ENCODE measurements around the gene GNAQ.

Gene GNAQ

DNA sequence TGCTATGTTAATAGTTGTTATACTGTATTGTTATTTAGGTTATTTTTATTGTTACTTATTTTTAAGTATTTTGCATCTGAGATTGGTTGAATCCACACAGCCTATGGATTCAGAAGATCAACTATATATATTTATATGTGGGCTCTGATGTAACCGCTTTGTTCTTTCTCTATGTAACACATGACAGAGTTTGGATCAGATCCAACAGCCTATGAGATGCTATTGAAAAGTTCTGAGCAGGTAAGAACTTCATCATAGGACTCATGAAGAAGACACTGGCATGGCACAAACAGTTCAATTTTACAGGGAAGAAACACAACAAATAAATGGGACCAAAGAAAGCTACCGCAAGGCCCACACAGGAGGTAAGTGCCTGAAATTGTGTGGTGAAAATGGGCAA, 93.4 kb downstream of the GNAQ start:
- Histone ChIP-seq H2BK15ac (ENCODE audit: low read depth, poor library complexity, severe bottlenecking) (no peak overlapping the region), H2BK120ac (ENCODE audit: low read depth, low read length) (no peak overlapping the region), H2AK5ac (ENCODE audit: low read length, severe bottlenecking) (no peak overlapping the region), H3K4ac (ENCODE audit: low read depth in 1 of 2, low read length in 2 of 2) (no peak overlapping the region), H3K4me1 (ENCODE audit: control insufficient read depth, insufficient read depth, low read depth, low read length) (no peaks in the 10 kb centered on the region), H3K23ac (ENCODE audit: low read length in 2 of 2) (no peak overlapping the region), H3K9ac (ENCODE audit: low read length) (no peak overlapping the region), H2BK12ac (ENCODE audit: low read length in 2 of 2) (no peak overlapping the region), H2BK5ac (ENCODE audit: low read depth, low read length, poor library complexity, severe bottlenecking) (no peak overlapping the region), H3K18ac (ENCODE audit: low read depth in 1 of 2, low read length in 2 of 2) (no peak overlapping the region), H4K8ac (ENCODE audit: low read length) (no peak overlapping the region), H3K36me3 (ENCODE audit: control insufficient read depth in 1 of 2, insufficient read depth in 2 of 2, low read depth in 1 of 2, low read length in 2 of 2) (peaks cover 0 to 3% of the 10 kb centered on the region in 2 experiments), H3K79me1 (replicated peaks; ENCODE audit: low read length, poor library complexity, severe bottlenecking) (peaks cover 24% of the 10 kb centered on the region), H3K9me3 (ENCODE audit: control insufficient read depth, low read length) (no peaks in the 10 kb centered on the region), H2AFZ (ENCODE audit: low read depth, low read length) (no peak overlapping the region), H3K14ac (ENCODE audit: low read length in 2 of 2) (no peak overlapping the region), H3K4me2 (ENCODE audit: low read length, poor library complexity, severe bottlenecking) (no peak overlapping the region), H3K27me3 (ENCODE audit: control insufficient read depth in 1 of 2, insufficient read depth in 1 of 2, low read length in 2 of 2) (no peaks in the 10 kb centered on the region), H3K27ac (ENCODE audit: low read length, poor library complexity, severe bottlenecking) (no peak overlapping the region), H4K91ac (ENCODE audit: low read length) (no peak overlapping the region), H3K4me3 (ENCODE audit: insufficient read depth in 1 of 2, low read depth in 1 of 2, low read length in 2 of 2) (no peak overlapping the region)
- no peak for DNase-seq
- WGBS, result 97% methylated on average over 1 of the region's 2 CpGs

GRCh38 chr9:77935974-77936373, 95.6 kb downstream of the GNAQ start:
- Histone ChIP-seq H3K18ac (ENCODE audit: low read depth in 1 of 2, low read length in 2 of 2) (no peak overlapping the region), H3K27ac (ENCODE audit: low read length, poor library complexity, severe bottlenecking) (no peak overlapping the region), H4K91ac (ENCODE audit: low read length) (no peak overlapping the region), H3K4me2 (ENCODE audit: low read length, poor library complexity, severe bottlenecking) (no peak overlapping the region), H2BK120ac (ENCODE audit: low read depth, low read length) (no peak overlapping the region), H3K9me3 (ENCODE audit: control insufficient read depth, low read length) (no peaks in the 10 kb centered on the region), H2BK15ac (ENCODE audit: low read depth, poor library complexity, severe bottlenecking) (no peak overlapping the region), H3K27me3 (ENCODE audit: control insufficient read depth in 1 of 2, insufficient read depth in 1 of 2, low read length in 2 of 2) (no peaks in the 10 kb centered on the region), H3K79me1 (replicated peaks; ENCODE audit: low read length, poor library complexity, severe bottlenecking) (peaks cover 28% of the 10 kb centered on the region), H2AK5ac (ENCODE audit: low read length, severe bottlenecking) (no peak overlapping the region), H3K4me3 (ENCODE audit: insufficient read depth in 1 of 2, low read depth in 1 of 2, low read length in 2 of 2) (no peak overlapping the region), H3K4me1 (ENCODE audit: control insufficient read depth, insufficient read depth, low read depth, low read length) (no peaks in the 10 kb centered on the region), H3K4ac (ENCODE audit: low read depth in 1 of 2, low read length in 2 of 2) (no peak overlapping the region), H3K14ac (ENCODE audit: low read length in 2 of 2) (no peak overlapping the region), H3K23ac (ENCODE audit: low read length in 2 of 2) (no peak overlapping the region), H3K9ac (ENCODE audit: low read length) (no peak overlapping the region), H2AFZ (ENCODE audit: low read depth, low read length) (no peak overlapping the region), H2BK5ac (ENCODE audit: low read depth, low read length, poor library complexity, severe bottlenecking) (no peak overlapping the region), H2BK12ac (ENCODE audit: low read length in 2 of 2) (no peak overlapping the region), H4K8ac (ENCODE audit: low read length) (no peak overlapping the region), H3K36me3 (ENCODE audit: control insufficient read depth in 1 of 2, insufficient read depth in 2 of 2, low read depth in 1 of 2, low read length in 2 of 2) (peaks cover 0 to 3% of the 10 kb centered on the region in 2 experiments)
- no CpG with 5 or more reads among the region's 3 CpGs for WGBS
- no peak for DNase-seq

DNA sequence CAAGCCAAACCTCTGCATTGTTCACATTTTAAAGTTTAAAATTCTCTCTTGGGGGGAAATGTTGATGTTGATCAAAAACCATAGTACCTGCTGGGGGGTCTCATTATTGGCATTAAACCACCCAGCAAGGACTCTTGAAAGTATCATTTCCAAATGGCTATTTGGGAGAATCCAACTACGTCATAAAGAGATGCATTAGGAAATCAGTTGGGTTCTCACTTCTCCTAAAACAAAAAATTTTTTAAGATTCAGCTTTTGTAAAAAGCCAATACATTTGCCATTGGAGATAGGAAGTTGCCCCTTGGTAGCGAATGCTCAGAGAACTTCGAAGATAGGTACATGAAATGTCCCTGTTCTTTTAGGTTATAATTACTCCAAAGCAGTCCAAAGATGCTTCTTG, 96.4 kb downstream of the GNAQ start:
- no peak overlapping the region for H2AK5ac ChIP-seq (ENCODE audit: low read length, severe bottlenecking)
- WGBS, result 100% methylated on average over 2 of the region's 3 CpGs
- peaks cover 29% of the 10 kb centered on the region for H3K79me1 ChIP-seq (replicated peaks; ENCODE audit: low read length, poor library complexity, severe bottlenecking)
- H2BK120ac ChIP-seq (ENCODE audit: low read depth, low read length), result no peak overlapping the region
- H3K27me3 ChIP-seq (ENCODE audit: control insufficient read depth in 1 of 2, insufficient read depth in 1 of 2, low read length in 2 of 2), result no peaks in the 10 kb centered on the region
- no peak overlapping the region for H2BK12ac ChIP-seq (ENCODE audit: low read length in 2 of 2)
- H3K4me2 ChIP-seq (ENCODE audit: low read length, poor library complexity, severe bottlenecking), result no peak overlapping the region
- H2BK15ac ChIP-seq (ENCODE audit: low read depth, poor library complexity, severe bottlenecking), result no peak overlapping the region
- no peak overlapping the region for H3K4me3 ChIP-seq (ENCODE audit: insufficient read depth in 1 of 2, low read depth in 1 of 2, low read length in 2 of 2)
- H3K36me3 ChIP-seq (ENCODE audit: control insufficient read depth in 1 of 2, insufficient read depth in 2 of 2, low read depth in 1 of 2, low read length in 2 of 2), result peaks cover 0 to 3% of the 10 kb centered on the region in 2 experiments
- no peak overlapping the region for H3K4ac ChIP-seq (ENCODE audit: low read depth in 1 of 2, low read length in 2 of 2)
- no peak overlapping the region for H3K23ac ChIP-seq (ENCODE audit: low read length in 2 of 2)
- no peak overlapping the region for H2AFZ ChIP-seq (ENCODE audit: low read depth, low read length)
- no peak overlapping the region for H4K91ac ChIP-seq (ENCODE audit: low read length)
- H3K9ac ChIP-seq (ENCODE audit: low read length), result no peak overlapping the region
- H3K18ac ChIP-seq (ENCODE audit: low read depth in 1 of 2, low read length in 2 of 2), result no peak overlapping the region
- no peak overlapping the region for H3K14ac ChIP-seq (ENCODE audit: low read length in 2 of 2)
- no peak overlapping the region for H3K27ac ChIP-seq (ENCODE audit: low read length, poor library complexity, severe bottlenecking)
- peaks cover 1% of the 10 kb centered on the region for H3K4me1 ChIP-seq (ENCODE audit: control insufficient read depth, insufficient read depth, low read depth, low read length)
- H3K9me3 ChIP-seq (ENCODE audit: control insufficient read depth, low read length), result no peaks in the 10 kb centered on the region
- no peak for DNase-seq
- H2BK5ac ChIP-seq (ENCODE audit: low read depth, low read length, poor library complexity, severe bottlenecking), result no peak overlapping the region
- no peak overlapping the region for H4K8ac ChIP-seq (ENCODE audit: low read length)

GRCh38 chr9:77933976-77934375, 97.6 kb downstream of the GNAQ start:
- 96% methylated on average over 6 of the region's 8 CpGs for WGBS
- Histone ChIP-seq H3K79me1 (replicated peaks; ENCODE audit: low read length, poor library complexity, severe bottlenecking) (peaks cover 30% of the 10 kb centered on the region), H2AK5ac (ENCODE audit: low read length, severe bottlenecking) (no peak overlapping the region), H3K4me2 (ENCODE audit: low read length, poor library complexity, severe bottlenecking) (no peak overlapping the region), H2AFZ (ENCODE audit: low read depth, low read length) (no peak overlapping the region), H2BK12ac (ENCODE audit: low read length in 2 of 2) (no peak overlapping the region), H3K36me3 (ENCODE audit: control insufficient read depth in 1 of 2, insufficient read depth in 2 of 2, low read depth in 1 of 2, low read length in 2 of 2) (peaks cover 0 to 3% of the 10 kb centered on the region in 2 experiments), H3K4me1 (ENCODE audit: control insufficient read depth, insufficient read depth, low read depth, low read length) (peaks cover 1% of the 10 kb centered on the region), H3K27me3 (ENCODE audit: control insufficient read depth in 1 of 2, insufficient read depth in 1 of 2, low read length in 2 of 2) (no peaks in the 10 kb centered on the region), H3K18ac (ENCODE audit: low read depth in 1 of 2, low read length in 2 of 2) (no peak overlapping the region), H2BK15ac (ENCODE audit: low read depth, poor library complexity, severe bottlenecking) (no peak overlapping the region), H3K23ac (ENCODE audit: low read length in 2 of 2) (no peak overlapping the region), H3K4ac (ENCODE audit: low read depth in 1 of 2, low read length in 2 of 2) (no peak overlapping the region), H3K9ac (ENCODE audit: low read length) (no peak overlapping the region), H3K9me3 (ENCODE audit: control insufficient read depth, low read length) (no peaks in the 10 kb centered on the region), H3K27ac (ENCODE audit: low read length, poor library complexity, severe bottlenecking) (no peak overlapping the region), H2BK5ac (ENCODE audit: low read depth, low read length, poor library complexity, severe bottlenecking) (no peak overlapping the region), H4K8ac (ENCODE audit: low read length) (no peak overlapping the region), H3K4me3 (ENCODE audit: insufficient read depth in 1 of 2, low read depth in 1 of 2, low read length in 2 of 2) (no peak overlapping the region), H4K91ac (ENCODE audit: low read length) (no peak overlapping the region), H3K14ac (ENCODE audit: low read length in 2 of 2) (no peak overlapping the region), H2BK120ac (ENCODE audit: low read depth, low read length) (no peak overlapping the region)
- DNase-seq, result no peak
